Dermis microvascular lymphatic vessel endothelial cell (primary cell): ENCODE results near the gene ADAM8. TPM values are rescaled to one million over a fixed set of nuclear protein-coding genes. Genes with fewer than 3 reads are reported as not detected.

Source experiments
- DNase-seq, 2 donors: peaks; one replicate each; pipeline versions ENCODE4 v3.0.0 to v3.0.0-alpha.2; 2010; ENCODE audit warnings: low read depth in 2 of 2
- total RNA-seq: library from RNA; depleted of rRNA; stranded (reverse); fragments of >200 nt; gene quantifications from 2 replicates; pipeline ENCODE4 v1.2.1, GENCODE V29; 2014

Gene ADAM8
- total RNA-seq, 1 donor from 2014 or later: 0.13 TPM

DNA sequence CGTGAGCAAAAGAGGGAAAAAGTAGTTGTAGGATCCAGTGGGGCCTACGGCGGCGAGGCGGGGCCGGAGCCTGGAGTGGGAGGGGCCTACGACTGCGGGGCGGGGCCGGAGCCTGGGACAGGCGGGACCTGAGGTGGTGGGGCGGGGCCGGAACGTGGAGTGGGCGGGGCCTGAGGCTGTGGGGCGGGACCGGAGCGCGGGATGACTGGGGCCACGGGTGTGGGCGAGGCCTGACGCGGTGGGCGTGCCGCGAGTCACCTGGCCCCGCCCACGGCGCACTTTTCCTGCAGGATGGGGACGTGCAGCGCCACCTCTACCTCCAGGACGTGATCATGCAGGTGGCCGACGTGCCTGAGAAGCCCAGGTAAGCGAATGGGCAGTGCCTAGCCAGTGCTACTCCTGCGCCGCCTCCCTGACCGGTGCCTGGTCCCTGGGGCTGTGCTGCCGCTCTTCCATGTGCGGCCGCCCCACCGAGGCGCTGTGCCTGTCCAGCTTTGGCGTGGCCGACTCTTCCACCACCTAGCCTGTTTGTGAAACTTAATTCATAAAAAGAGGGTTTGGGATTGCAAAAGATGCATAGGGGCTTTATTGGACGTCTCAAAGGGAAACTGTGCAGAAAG is 32.5 kb upstream of the ADAM8 start:
- peak; percentile 80 to 94 for DNase-seq

DNA sequence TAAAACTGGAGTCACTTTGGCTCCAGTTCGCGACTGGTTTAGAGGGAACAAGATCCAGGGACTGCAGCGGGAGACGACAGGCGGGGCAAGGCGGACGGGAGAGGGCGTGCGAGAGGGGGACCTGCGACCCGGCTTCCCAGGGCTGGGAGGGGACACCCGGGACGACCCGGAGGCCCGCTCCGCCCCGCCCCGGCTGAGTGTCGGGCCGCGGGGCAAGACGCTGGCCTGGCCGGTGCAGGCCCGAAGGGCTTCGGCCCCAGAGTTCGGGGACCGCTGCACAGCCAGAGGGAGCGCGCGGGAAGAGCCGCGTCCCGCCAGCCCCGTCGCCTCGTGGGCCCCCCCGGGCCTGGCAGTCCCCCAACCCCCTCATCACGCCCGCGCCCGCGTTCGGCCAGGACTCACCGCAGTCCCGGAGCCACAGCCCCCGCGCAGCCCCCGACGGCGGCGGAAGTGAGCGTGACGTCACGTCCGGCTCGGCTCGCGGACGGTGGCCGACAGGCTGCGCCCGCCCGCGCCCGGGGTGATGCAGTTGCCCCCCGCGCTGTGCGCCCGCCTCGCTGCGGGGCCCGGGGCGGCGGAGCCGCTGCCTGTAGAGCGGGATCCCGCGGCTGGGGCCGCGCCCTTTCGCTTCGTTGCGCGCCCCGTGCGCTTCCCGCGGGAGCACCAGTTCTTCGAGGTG is 31.9 kb upstream of the ADAM8 start, which contains the start of the genes TUBGCP2 and ZNF511:
Gene TUBGCP2 (minus strand): TSS at position 452 of the 679 bp plus-strand sequence. CDS start 5,931 bp downstream, outside the sequence.
Gene ZNF511 (plus strand): TSS at position 494 of the 679 bp plus-strand sequence. CDS start 30 bp downstream, at position 524.
- peak; percentile 72 to 88 for DNase-seq

DNA sequence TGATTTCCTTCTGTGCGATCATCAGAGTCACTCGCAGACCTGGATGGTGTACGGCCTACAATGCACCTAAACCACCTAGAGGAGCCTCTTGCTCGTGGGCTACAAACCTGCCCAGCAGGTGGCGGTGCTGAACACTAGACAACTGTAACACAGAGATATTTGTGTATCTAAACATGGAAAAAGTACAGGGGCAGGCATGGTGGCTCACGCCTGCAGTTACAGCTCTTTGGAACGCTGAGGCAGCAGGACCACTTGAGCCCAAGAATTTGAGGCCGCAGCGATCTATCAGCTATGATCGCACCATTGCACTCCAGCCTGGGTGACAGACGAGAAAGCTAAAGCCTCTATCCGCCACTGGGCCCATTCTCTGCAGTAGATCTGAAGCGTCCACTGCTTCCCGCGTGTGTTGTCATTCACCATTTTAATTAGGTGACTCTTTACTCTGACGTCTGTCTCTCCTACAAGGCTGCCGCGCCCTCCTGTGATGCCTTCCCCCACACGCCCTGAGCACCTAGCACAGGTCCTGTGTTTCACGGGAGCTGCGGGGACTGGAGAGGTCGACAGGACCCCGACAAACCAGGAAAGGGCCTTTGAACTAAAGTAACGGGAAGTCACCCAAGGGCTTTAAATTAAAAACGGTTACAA is 31.2 kb upstream of the ADAM8 start:
- DNase-seq: peak; percentile 79 to 82

DNA sequence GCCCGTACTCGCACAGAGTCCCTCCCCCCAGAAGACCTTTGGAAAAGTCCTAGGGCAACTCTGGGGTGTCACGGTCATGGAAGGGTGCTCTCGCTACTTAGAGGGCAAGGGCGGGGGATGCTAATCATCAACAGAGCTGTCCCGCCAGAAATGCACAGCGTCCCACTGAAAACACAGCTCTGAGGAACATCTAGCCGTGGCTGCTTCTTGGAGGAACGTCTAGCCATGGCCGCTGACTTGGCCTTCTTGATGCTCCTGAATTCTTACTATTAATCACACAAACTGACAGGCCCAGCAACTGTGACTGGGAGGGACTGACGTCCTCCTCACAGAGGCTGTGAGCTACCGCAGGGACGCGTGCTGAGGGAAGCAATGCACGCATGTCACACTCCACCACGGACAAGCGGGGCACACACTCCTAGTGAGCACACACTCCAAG is 30.3 kb upstream of the ADAM8 start:
- DNase-seq: no peak

DNA sequence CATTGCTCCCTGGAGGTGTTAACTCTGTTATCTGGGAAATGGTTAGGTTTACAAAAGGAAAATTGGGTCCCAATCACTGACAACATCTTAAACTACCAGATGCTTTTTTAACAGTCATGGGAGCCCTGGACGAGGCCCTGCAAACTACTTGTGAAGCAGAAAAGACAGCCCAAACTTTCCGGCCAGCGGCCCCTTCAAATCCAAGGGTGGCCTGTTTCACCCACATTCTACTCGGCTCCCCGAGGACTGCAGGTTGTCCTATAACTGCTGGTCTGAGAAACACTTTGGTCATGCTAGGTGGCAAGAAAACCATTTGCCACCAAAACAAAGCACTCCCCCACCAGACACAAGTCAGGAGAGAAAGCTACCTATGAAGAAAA is 29.4 kb upstream of the ADAM8 start:
- DNase-seq: no peak

DNA sequence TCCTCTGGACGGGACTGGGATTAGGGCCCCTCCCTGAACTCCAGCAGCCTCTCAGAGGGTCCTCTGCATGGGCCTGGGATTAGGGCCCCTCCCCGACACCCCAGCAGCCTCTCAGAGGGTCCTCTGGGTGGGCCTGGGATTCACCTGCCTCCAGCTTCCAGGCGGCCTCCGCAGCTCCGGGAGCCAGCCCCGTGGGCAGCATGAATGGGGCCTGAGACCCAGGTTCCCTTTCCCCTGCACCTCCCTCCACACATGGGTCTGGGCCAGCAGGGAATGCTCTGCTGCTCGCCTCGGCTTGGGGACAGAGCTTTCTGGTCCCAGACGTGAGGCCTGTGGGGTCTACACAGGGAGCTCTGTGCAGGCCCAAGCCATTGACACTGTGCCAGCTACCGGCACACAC is 26.5 kb upstream of the ADAM8 start:
- DNase-seq: no peak

DNA sequence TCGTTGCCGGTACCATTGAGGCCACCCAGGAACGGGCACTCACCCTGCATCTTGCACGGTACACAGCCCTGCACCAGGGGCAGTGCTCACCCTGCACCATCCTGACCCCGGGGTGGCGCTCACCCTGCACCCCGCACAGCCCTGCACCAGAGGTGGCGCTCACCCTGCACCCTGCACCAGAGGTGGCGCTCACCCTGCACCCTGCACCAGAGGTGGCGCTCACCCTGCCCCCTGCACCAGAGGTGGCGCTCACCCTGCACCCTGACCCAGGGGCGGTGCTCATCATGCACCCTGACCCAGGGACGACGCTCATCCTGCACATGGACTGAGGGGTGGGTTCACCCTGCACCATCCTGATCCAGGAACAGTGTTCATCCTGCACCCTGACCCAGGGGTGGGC is 25.6 kb upstream of the ADAM8 start:
- no peak for DNase-seq

DNA sequence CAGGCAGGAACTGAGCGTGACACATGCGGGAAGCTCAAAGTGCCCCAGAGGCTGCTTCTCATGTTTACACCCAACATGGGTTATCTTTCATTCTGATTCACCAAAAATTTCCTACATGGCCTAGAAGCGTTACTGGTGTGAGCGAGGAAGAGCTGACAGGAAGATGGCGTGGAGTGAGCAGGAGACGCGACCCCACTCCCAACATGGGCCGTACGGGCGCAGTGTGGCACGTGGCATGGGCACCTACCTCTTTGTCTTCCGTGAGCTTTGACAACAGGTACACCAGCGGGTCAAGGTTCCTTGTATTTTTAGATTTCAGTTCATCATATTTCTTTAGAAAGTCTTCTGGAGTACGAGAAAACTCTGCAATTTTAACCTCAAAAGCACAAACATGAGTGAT is 23.1 kb upstream of the ADAM8 start:
- DNase-seq: no peak

DNA sequence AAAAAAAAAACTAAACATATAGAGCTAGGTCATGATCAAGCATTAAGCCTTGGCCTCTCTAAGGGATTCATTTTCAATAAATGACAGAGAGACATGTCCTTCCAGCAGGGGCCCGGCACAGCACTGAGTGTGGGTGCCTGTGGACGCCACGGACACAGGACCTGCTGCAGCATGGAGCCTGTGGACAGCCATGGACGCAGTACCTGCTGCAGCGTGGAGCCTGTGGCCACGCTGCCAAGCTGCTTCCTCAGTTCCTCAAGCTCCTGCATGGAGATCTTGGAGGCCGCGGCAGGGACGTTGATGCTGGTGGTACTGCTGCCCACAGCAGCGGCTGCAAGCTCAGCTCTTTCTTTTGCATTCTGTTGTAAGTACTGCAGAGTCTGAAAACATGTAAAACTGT is 22.6 kb upstream of the ADAM8 start:
- DNase-seq: no peak

DNA sequence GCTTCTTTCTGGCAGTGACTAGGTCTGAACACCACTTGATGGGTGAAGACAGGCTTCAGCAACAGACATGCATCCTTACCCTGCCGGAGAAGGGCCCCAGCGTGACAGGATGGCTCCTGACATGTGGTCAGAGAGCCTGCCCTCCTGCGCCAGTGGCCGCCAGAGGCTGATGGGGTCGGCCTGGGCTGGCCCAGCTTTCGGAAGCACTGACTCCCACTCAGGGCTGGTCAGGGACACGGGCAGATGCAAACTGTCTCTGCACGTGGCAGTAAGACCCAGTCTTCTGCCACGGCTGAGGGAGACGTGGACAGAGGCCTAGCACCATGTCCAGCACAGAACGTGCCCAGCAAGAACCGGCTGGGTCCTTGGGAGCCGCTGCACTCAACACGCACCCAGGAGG is 21.8 kb upstream of the ADAM8 start:
- no peak for DNase-seq

DNA sequence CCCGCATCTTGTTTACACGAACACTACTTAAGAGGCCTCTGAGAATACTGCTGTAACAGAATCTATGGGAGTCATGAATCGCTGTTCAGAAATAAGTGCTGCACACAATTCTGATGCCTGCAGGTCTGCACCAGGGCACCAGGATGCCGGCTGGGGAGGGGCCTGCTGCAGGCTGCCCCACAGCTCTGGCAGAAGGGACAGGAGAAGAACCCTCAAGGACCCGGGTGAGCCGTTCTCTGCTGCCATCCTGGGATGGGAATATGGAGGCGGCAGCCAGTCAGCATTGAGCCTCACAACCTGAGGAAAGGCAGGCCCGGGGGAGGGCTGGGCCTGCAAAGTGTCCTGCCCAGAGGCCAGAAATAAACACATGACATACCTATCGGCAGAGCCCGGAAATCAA is 20.8 kb upstream of the ADAM8 start:
- DNase-seq: no peak

DNA sequence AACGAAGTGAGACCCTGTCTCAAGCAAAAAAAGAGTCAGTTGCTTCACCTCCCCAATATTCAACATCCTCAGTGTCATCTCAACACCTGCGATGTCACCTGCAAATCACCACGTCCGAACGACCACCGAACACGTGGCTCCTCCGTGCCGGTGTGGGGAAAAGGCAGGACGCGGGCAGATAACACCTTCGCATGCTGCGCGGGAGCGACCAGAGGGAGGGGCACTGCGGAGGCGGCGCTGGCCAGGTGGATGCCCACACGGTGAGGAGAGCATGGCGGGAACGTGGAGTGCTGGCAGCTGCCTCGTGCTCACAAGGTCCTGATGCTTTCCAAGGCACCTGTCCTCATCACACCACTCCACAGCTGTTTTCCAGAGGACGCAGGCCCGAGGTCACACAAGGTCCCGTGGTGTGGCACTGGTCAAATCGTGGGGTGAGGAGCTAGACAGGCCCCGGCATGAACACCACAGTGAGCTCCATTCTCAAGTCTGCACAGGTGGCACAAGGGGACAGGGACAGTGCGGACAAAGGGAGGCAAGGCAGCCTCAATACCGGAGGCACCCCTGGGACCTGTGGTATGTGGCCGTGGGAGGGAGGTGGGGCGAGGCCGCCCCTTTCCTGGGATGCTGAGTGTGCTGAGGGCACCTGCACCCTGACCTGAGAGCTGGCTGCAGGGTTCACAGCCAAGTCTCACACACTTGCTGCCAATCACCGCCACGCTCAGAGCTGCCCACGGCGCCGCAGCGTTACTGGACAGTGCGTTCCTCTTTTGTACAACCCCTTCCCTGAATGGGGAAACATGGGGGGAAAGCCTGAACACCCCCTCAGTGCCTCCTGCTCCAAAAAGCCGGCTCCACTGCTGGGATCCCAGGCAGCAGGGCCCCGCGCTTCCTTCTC is 19.0 kb upstream of the ADAM8 start:
- no peak for DNase-seq

DNA sequence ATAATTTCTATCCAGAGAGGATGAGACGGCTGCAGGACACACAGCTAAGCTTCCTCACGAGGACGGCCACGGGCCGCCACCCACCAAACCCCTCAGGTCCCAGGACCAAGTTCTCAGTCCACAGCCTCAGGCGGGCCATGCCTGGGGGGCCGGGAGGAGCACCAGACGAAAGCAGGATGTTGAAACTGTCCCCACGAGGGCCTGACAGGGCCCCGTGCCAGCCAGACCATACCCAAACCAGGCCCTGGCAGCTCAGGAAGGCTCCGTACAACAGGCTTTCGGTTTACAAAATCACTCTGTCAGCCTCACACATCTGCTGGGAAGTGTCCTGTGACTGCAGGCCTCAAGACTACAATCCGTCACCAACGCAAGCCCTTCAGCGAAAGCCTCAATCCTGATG is 17.5 kb upstream of the ADAM8 start:
- DNase-seq: no peak

DNA sequence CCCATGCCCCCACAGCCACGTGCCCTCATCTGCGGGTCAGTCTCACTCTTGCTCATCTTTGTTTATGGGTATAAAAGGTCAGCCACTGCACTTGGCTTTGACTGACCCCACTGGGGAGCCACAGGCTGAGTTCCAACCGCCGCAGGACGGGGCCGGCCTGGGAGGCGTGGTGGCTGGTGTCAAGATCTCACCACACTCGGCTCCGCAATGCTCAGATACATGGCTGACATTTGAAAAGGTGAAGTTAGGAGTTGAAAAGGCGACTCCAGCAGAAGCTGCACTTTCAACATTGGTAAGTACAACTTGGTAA is 17.1 kb upstream of the ADAM8 start:
- DNase-seq: no peak

DNA sequence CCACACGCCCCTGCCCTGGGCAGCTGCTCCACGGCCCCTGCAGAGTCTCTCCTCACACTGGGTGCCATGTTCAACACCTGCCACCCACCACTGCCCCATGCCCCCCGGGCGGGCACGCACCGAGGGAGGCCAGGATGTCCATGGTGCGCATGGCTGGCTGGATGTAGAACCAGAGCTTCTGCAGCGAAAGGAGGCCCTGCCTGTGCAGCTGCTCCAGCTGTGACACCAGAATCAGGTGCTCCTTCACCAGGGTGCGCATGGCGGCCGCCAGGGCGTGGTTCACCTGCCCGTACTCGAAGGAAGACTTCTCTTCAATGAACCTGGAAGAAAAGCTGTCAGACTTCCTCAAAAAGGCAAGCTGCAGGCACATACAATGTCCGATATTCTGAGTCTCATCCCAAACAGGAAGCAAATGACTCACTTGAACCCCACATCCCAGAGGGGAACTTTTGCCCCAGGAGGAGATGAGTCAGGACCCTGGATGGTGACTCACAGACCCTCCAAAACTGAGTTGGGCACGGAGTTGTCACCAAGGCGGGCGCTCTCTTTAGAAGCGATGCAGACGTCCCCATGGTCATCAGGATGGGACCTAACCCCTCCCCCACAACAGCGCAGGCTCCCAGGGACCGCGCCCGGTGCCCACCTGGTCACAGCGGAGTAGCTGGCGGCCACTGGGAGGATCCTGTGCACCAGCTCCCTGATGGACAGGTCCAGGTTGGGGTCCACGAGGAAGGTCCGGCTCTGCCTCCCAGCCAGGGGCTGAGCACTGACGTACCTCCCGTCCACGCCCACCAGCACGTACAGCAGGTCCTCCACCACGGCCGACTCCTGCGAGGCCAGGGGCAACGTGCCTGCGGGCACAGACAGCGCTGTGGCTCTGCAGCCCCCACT is 16.5 kb upstream of the ADAM8 start:
- DNase-seq: peak in 1 of 2 donors; percentile 73

DNA sequence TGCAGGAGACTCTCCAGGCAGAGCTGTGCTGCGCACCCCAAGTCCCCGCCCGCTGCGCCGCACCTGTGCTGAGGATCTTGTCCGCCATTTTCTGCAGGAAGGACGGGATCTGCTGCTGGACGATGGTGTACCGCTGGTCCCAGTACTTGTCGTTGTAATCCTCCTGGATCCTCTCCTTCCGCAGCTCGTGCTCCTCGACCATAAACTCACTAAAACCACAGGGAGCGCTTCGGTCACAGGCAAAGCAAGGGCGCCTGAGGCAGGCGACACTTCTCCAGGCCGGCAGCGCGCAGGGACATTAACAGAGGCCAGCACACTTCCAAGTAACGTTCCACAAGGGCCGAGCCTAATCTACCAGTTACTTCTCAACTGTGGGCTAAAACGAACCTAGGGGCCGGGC is 13.1 kb upstream of the ADAM8 start:
- no peak for DNase-seq

DNA sequence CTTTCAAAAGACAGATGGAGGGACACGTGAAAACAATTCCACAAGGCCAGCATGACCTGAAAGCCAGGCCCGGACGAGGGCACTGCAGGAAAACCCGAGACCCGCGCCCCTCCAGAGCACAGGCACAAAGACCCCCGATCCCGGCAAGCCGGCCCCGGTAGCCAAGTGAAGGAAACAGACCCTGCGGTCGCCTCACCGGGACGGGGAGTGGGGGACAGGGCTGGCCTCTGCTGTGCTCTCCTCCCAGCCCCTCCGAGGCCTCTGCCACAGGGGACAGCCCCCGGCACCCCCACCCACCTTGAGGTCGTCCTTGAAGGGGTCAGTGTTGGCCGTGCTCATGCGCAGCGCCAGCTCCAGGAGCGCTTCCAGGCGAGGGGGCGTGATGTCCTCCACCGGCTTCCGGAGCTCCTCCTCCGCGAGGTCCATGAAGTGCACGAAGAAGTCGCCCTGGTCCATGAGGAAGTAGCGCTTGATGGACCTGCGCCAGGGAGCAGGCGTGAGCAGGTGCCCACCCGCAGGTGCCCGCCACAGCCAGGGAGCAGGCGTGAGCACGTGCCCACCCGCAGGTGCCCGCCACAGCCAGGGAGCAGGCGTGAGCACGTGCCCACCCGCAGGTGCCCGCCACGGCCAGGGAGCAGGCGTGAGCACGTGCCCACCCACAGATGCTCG is 11.3 kb upstream of the ADAM8 start:
- no peak for DNase-seq

DNA sequence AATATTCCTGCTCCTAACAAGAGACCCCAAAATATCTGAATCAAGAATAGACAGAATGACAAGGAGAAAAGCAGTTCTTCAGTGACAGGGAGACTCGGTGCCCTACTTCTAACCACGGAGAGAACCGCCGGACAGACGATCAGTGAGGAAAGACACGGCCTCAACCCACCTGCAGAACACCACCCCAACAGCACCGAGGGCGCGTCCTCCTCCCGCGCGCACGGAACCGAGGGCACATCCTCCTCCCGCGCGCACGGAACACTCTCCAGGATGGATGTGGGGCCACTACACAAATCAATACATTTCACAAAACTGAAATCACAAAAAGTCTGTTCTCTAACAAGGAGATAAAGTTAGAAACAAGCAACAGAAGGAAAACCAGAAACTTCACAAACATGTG is 9.7 kb upstream of the ADAM8 start:
- DNase-seq: no peak

DNA sequence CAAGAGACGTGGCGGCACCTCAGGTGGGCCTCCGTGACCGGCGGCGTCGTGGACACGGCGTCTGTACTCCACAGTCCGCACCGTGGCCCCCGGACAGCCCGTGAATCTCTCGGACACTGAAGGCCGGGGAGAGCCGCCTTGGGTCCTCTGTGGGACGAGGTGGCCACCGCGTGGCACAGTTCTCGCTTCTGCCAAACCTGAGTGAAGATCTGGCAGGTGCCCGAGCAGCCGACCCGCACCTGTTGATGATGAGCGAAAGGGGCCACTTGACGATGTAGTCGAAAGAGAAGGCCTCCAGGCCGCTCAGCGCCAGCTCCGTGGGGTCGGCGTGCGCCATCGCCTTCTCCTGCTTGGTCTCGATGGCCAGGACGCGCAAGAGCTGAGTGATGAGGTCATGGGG is 8.5 kb upstream of the ADAM8 start:
- no peak for DNase-seq

DNA sequence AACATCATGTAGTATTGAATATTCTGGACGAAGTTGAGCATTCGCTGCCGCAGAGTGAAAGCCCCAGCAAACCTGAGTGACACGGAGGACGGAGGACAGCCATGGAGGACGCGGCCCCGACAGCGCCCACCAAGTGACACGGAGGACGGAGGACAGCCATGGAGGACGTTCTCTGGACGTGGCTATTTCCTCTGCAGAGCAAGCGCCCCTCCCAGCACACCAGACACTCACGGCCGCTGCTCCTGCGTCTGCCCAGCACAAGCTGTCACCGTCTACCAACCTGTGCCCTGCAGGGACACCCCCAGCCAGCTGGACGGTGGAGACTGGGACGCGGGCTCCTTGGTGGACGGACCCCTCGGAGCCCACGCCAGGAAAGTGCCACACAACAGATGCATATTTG is 7.3 kb upstream of the ADAM8 start:
- no peak for DNase-seq
